ENCODE results near the gene ALG6.

The ALG6 gene

GRCh38 chr1:63326106-63326472, 41.3 kb upstream of the ALG6 start:
- H3K27me3 ChIP-seq (ENCODE audit: insufficient read depth, insufficient read length), result peaks cover 100% of the 10 kb centered on the region
- DNase-seq (ENCODE audit: low read depth, low spot score), result no peak
- no peak overlapping the region for H3K9ac ChIP-seq (ENCODE audit: insufficient read length, low read depth)
- no peaks in the 10 kb centered on the region for H3K9me3 ChIP-seq (ENCODE audit: insufficient read depth, low read length)
- H3K4me1 ChIP-seq (ENCODE audit: insufficient read depth, insufficient read length), result peaks cover 11% of the 10 kb centered on the region
- TF ChIP-seq ZNF274 (IDR thresholded peaks at IDR 0.05; ENCODE audit: low read depth, low read length), result no peak
- TF ChIP-seq YY1 (IDR thresholded peaks at IDR 0.05; ENCODE audit: insufficient read depth, insufficient read length), result no peak
- TF ChIP-seq SUZ12 (IDR thresholded peaks at IDR 0.05; ENCODE audit: extremely low read depth, insufficient read depth, insufficient read length), result no peak
- no peaks in the 10 kb centered on the region for H3K36me3 ChIP-seq (ENCODE audit: insufficient read depth, insufficient read length, low read length)
- H3K4me3 ChIP-seq (ENCODE audit: insufficient read length, low read depth), result no peak overlapping the region

DNA sequence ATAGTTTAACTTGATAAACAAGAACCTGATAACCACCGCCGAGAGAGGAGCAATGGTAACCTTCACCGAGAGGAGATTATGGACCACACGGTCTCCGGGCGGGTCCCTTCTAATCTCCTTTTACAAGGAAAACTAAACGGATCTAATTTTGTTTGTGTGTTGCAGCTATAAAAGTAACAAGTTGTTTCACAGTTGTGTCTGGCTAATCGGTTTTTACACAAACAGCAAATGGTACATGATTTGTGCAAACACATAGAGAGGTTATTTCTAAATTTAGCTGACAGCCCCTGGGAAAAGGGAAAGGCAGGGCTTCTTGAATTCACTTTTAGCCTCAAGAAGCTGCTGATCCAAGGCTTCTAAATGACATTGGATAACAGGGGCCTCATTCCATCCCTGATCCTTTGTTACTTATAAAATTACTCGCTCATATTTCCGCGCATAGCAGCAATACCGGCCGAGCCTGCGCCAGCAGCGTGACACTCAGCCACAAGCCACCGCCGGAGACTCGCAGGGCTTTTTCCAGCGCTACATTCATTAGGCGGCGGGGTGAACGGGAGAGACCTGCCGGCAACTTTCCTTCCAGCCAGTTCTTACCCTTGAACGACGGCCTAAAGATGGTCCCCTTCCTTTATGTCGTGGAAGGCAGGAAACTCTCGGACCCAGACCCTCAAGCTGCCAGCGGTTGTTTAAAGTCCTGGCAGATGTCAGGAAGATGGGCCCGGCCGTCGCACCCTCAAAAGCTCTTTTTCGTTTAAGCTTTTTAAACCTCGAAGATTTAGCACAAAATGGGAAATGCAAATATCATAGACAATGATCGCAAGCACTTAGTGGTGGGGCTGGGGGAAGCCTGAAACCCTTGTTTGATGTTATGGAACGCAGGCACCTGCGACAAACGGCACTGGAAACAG, 40.7 kb upstream of the ALG6 start:
- DNase-seq (ENCODE audit: low read depth, low spot score), result no peak
- H3K36me3 ChIP-seq (ENCODE audit: insufficient read depth, insufficient read length, low read length), result no peaks in the 10 kb centered on the region
- TF ChIP-seq YY1 (IDR thresholded peaks at IDR 0.05; ENCODE audit: insufficient read depth, insufficient read length) (no peak), SUZ12 (IDR thresholded peaks at IDR 0.05; ENCODE audit: extremely low read depth, insufficient read depth, insufficient read length) (peak; percentile 100)
- peaks cover 8% of the 10 kb centered on the region for H3K4me1 ChIP-seq (ENCODE audit: insufficient read depth, insufficient read length)
- no peak overlapping the region for H3K9ac ChIP-seq (ENCODE audit: insufficient read length, low read depth)
- no peak overlapping the region for H3K4me3 ChIP-seq (ENCODE audit: insufficient read length, low read depth)
- H3K27me3 ChIP-seq (ENCODE audit: insufficient read depth, insufficient read length), result peaks cover 100% of the 10 kb centered on the region
- H3K9me3 ChIP-seq (ENCODE audit: insufficient read depth, low read length), result no peaks in the 10 kb centered on the region

DNA sequence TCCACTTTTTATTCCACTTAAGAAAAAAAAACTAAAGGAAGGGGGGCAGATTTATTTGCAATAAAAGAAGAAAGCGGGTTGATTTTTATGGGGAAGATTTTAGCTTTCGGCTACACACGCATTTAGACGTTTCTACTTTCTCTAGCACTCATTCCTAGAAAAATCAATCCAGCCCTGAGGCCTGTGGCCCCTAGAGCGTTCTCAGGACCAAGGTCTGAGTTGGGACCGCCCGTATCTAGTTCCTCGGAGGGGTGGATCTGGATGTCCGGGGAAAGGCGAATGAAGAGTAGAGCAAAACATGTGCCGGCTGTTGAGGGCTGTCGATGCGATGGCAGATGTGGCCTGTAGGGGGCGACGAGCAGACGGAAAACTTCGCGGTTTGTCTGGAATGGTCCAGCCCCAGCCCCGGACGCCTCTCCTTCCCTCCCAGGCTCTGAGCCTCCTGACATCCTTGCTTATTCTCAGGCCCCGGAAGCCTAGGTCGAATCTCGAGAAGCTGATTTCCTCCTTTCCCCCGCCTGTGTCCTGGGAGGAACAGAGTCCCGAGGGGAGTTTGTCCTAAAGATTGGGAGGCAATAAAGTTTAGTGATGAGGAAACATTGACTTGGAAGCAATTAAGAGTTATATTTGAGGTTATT, 39.9 kb upstream of the ALG6 start:
- no peak overlapping the region for H3K9ac ChIP-seq (ENCODE audit: insufficient read length, low read depth)
- H3K27me3 ChIP-seq (ENCODE audit: insufficient read depth, insufficient read length), result peaks cover 100% of the 10 kb centered on the region
- H3K4me1 ChIP-seq (ENCODE audit: insufficient read depth, insufficient read length), result peaks cover 8% of the 10 kb centered on the region
- DNase-seq (ENCODE audit: low read depth, low spot score), result peak; percentile 93
- H3K9me3 ChIP-seq (ENCODE audit: insufficient read depth, low read length), result no peaks in the 10 kb centered on the region
- TF ChIP-seq ZNF274 (IDR thresholded peaks at IDR 0.05; ENCODE audit: low read depth, low read length) (no peak), YY1 (IDR thresholded peaks at IDR 0.05; ENCODE audit: insufficient read depth, insufficient read length) (no peak), SUZ12 (IDR thresholded peaks at IDR 0.05; ENCODE audit: extremely low read depth, insufficient read depth, insufficient read length) (no peak)
- no peaks in the 10 kb centered on the region for H3K36me3 ChIP-seq (ENCODE audit: insufficient read depth, insufficient read length, low read length)
- no peak overlapping the region for H3K4me3 ChIP-seq (ENCODE audit: insufficient read length, low read depth)

- Histone ChIP-seq H3K9me3 (ENCODE audit: insufficient read depth, low read length) (no peaks in the 10 kb centered on the region), H3K9ac (ENCODE audit: insufficient read length, low read depth) (no peak overlapping the region), H3K27me3 (ENCODE audit: insufficient read depth, insufficient read length) (peaks cover 100% of the 10 kb centered on the region), H3K4me3 (ENCODE audit: insufficient read length, low read depth) (no peak overlapping the region), H3K4me1 (ENCODE audit: insufficient read depth, insufficient read length) (peaks cover 8% of the 10 kb centered on the region), H3K36me3 (ENCODE audit: insufficient read depth, insufficient read length, low read length) (no peaks in the 10 kb centered on the region)
- no peak for DNase-seq (ENCODE audit: low read depth, low spot score)
- TF ChIP-seq YY1 (IDR thresholded peaks at IDR 0.05; ENCODE audit: insufficient read depth, insufficient read length) (no peak), SUZ12 (IDR thresholded peaks at IDR 0.05; ENCODE audit: extremely low read depth, insufficient read depth, insufficient read length) (no peak)
Observed at GRCh38 chr1:63328122-63328521, 39.3 kb upstream of the ALG6 start.

- peaks cover 100% of the 10 kb centered on the region for H3K27me3 ChIP-seq (ENCODE audit: insufficient read depth, insufficient read length)
- peaks cover 8% of the 10 kb centered on the region for H3K4me1 ChIP-seq (ENCODE audit: insufficient read depth, insufficient read length)
- DNase-seq (ENCODE audit: low read depth, low spot score), result no peak
- H3K9ac ChIP-seq (ENCODE audit: insufficient read length, low read depth), result no peak overlapping the region
- no peaks in the 10 kb centered on the region for H3K9me3 ChIP-seq (ENCODE audit: insufficient read depth, low read length)
- H3K4me3 ChIP-seq (ENCODE audit: insufficient read length, low read depth), result no peak overlapping the region
- TF ChIP-seq ZNF274 (IDR thresholded peaks at IDR 0.05; ENCODE audit: low read depth, low read length), result no peak
- TF ChIP-seq SUZ12 (IDR thresholded peaks at IDR 0.05; ENCODE audit: extremely low read depth, insufficient read depth, insufficient read length), result no peak
- no peak for TF ChIP-seq YY1 (IDR thresholded peaks at IDR 0.05; ENCODE audit: insufficient read depth, insufficient read length)
- H3K36me3 ChIP-seq (ENCODE audit: insufficient read depth, insufficient read length, low read length), result no peaks in the 10 kb centered on the region
Observed at GRCh38 chr1:63328781-63329180, 38.6 kb upstream of the ALG6 start.

DNA sequence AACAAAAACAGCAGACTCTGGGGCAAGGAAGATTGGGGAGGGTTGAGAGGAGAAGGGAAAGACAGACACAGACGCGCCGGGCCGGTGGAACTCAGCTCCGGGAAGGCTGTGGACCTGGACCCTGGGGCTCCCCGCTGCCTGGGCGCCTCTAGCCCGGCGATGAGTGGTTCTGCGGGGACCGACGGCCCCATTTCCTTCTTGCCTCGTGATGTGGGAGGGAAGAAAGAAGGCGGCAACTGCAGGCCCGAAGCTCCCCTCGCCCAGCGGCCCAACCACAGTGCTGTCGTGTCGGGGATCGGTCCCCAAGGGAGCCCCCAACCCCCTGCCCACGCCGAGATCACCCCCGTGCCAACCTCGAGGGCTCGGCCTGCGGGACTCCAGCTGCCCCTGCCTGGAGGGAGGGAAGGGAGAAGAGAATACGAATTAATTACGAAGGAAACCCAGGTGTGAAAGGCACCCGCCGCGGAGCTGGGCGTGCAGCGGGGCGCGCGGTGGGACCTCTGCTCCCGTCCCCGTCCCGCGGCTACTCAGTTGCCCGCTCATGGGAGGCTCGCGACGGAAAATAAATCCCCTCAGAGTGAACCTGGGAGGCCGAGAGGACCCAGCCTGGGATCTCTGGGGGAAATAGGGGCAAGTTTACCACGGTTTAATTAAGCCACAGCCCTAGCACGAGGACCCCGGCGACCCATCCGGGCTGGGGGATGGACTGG, 37.7 kb upstream of the ALG6 start:
- H3K9ac ChIP-seq (ENCODE audit: insufficient read length, low read depth), result peak overlapping the region; percentile 58
- peak overlapping the region; percentile 42 for H3K4me3 ChIP-seq (ENCODE audit: insufficient read length, low read depth)
- H3K36me3 ChIP-seq (ENCODE audit: insufficient read depth, insufficient read length, low read length), result no peaks in the 10 kb centered on the region
- peaks cover 8% of the 10 kb centered on the region for H3K4me1 ChIP-seq (ENCODE audit: insufficient read depth, insufficient read length)
- peaks cover 97% of the 10 kb centered on the region for H3K27me3 ChIP-seq (ENCODE audit: insufficient read depth, insufficient read length)
- TF ChIP-seq ZNF274 (IDR thresholded peaks at IDR 0.05; ENCODE audit: low read depth, low read length) (no peak), YY1 (IDR thresholded peaks at IDR 0.05; ENCODE audit: insufficient read depth, insufficient read length) (no peak), SUZ12 (IDR thresholded peaks at IDR 0.05; ENCODE audit: extremely low read depth, insufficient read depth, insufficient read length) (no peak)
- DNase-seq (ENCODE audit: low read depth, low spot score), result no peak
- H3K9me3 ChIP-seq (ENCODE audit: insufficient read depth, low read length), result no peaks in the 10 kb centered on the region

Data from NT2/D1 (cell line).